Peyer's patch (tissue), 4 donors: ENCODE measurements around the gene EFCAB10. TPM values are rescaled to one million over a fixed set of nuclear protein-coding genes. Genes with fewer than 3 reads are reported as not detected.

Source experiments
- total RNA-seq, 4 donors: library from RNA; depleted of rRNA; stranded (reverse); fragments of >200 nt; gene quantifications; one replicate each; pipeline ENCODE4 v1.1.0, GENCODE V29; 2016

The EFCAB10 gene
- total RNA-seq, 4 donors from 2014 or later: not detected

Other genes with a start within 250 kb of the EFCAB10 start
- gene SRPK2, start 192.6 kb downstream of the EFCAB10 start, total RNA-seq: 10 to 100 TPM; 25.7 to 96.6 (median 33.6) TPM
- gene PUS7, start 59.2 kb downstream of the EFCAB10 start, total RNA-seq: 10 to 100 TPM in 1 of 4 donors, 1 to 10 TPM in 3; 4.2 to 25.6 (median 7.1) TPM
- gene RINT1, start 49.3 kb downstream of the EFCAB10 start, total RNA-seq: 10 to 100 TPM; 17.3 to 30.5 (median 20.3) TPM